Uterus (tissue), 2 donors: ENCODE data around the gene STC2.

Experiments used
- CTCF ChIP-seq, 4 experiments: fragments of 200-600 bp in 2 of 4; fragments of 450-650 bp in 2 of 4; sonication (generic) in 2 of 4; IDR thresholded peaks; one replicate each; pipeline ENCODE4 v1.5.1; 2016 to 2019; ENCODE audit warnings: antibody characterized with exemption in 4 of 4, mild to moderate bottlenecking in 2 of 4, moderate library complexity in 1 of 4
- POLR2A ChIP-seq, 2 donors: fragments of 450-650 bp; IDR thresholded peaks; one replicate each; pipeline ENCODE4 v1.6.1; 2016; ENCODE audit warnings: antibody characterized with exemption in 2 of 2, mild to moderate bottlenecking in 1 of 2, moderate library complexity in 1 of 2

- TF ChIP-seq CTCF (IDR thresholded peaks at IDR 0.05) (no peak), POLR2A (IDR thresholded peaks at IDR 0.05) (no peak)
Measured at GRCh38 chr5:173296737-173297676, 31.2 kb downstream of the STC2 start.
